NB4 (cell line): Measurements from ENCODE around the gene PODXL.

Experiments
- CTCF ChIP-seq: IDR thresholded peaks from one replicate; pipeline ENCODE4 v1.5.1; 2012; ENCODE audit warnings: low read depth, low read length
- POLR2A ChIP-seq: IDR thresholded peaks from 2 replicates; pipeline ENCODE4 v1.6.1; 2011; ENCODE audit warnings: mild to moderate bottlenecking; ENCODE audit not compliant: insufficient read length; ENCODE audit errors: extremely low read depth
- TF ChIP-seq, protein P1 (sequence below): IDR thresholded peaks from 2 replicates; pipeline ENCODE4 v1.6.1; 2011; ENCODE audit warnings: low read depth, low read length

GRCh38 chr7:131495669-131496498, 60.5 kb downstream of the PODXL start:
- TF ChIP-seq CTCF, result no peak
- no peak for TF ChIP-seq POLR2A
- TF ChIP-seq, protein P1, sequence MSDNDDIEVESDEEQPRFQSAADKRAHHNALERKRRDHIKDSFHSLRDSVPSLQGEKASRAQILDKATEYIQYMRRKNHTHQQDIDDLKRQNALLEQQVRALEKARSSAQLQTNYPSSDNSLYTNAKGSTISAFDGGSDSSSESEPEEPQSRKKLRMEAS, result no peak
